HL-60/S4 (cell line): Measurements from ENCODE around the gene NEK10.
"Not testable (repeated sequence)": the region's sequence is repeated elsewhere in the genome, so short reads cannot be mapped to it uniquely, and the experiment has no call there.

ENCODE experiments used
- in situ Hi-C: fragments of 300-500 bp; cut with MboI; formaldehyde crosslinking; loops from 2 replicates; pipeline ENCODE4 v1.14.3; 2022; ENCODE audit warnings: low sequenced_read_pairs

NEK10 gene

GRCh38 chr3:27319847-27320526, 49.2 kb downstream of the NEK10 start:
- in situ Hi-C loops = no loop called here

- in situ Hi-C loops = no loop called here
Measured at GRCh38 chr3:27319304-27319703, 49.9 kb downstream of the NEK10 start.

- in situ Hi-C loops = no loop called here
Measured at GRCh38 chr3:27317096-27317495, 52.1 kb downstream of the NEK10 start.

- in situ Hi-C loops = no loop called here
Measured at GRCh38 chr3:27315003-27315402, 54.2 kb downstream of the NEK10 start.

GRCh38 chr3:27312044-27312668, 57.0 kb downstream of the NEK10 start:
- in situ Hi-C loops = no loop called here

GRCh38 chr3:27311400-27311799, 57.8 kb downstream of the NEK10 start:
- in situ Hi-C loops = no loop called here

- in situ Hi-C loops = no loop called here
Measured at GRCh38 chr3:27310688-27311087, 58.5 kb downstream of the NEK10 start.

- in situ Hi-C loops = no loop called here
Measured at GRCh38 chr3:27307566-27307965, 61.6 kb downstream of the NEK10 start.

GRCh38 chr3:27302891-27303290, 66.3 kb downstream of the NEK10 start:
- in situ Hi-C loops = no loop called here

- in situ Hi-C loops = not testable (repeated sequence)
Measured at GRCh38 chr3:27298981-27299380, 70.2 kb downstream of the NEK10 start.

GRCh38 chr3:27293939-27294338, 75.2 kb downstream of the NEK10 start:
- in situ Hi-C loops = no loop called here

GRCh38 chr3:27290760-27291159, 78.4 kb downstream of the NEK10 start:
- in situ Hi-C loops = no loop called here

GRCh38 chr3:27289769-27290413, 79.3 kb downstream of the NEK10 start:
- in situ Hi-C loops = no loop called here

- in situ Hi-C loops = no loop called here
Measured at GRCh38 chr3:27287052-27287451, 82.1 kb downstream of the NEK10 start.

GRCh38 chr3:27286467-27286866, 82.7 kb downstream of the NEK10 start:
- in situ Hi-C loops = not testable (repeated sequence)

- in situ Hi-C loops = no loop called here
Measured at GRCh38 chr3:27285668-27286067, 83.5 kb downstream of the NEK10 start.

GRCh38 chr3:27281671-27282150, 87.5 kb downstream of the NEK10 start:
- in situ Hi-C loops = no loop called here

GRCh38 chr3:27279123-27279522, 90.1 kb downstream of the NEK10 start:
- in situ Hi-C loops = no loop called here

- in situ Hi-C loops = no loop called here
Measured at GRCh38 chr3:27278383-27279055, 90.7 kb downstream of the NEK10 start.

- in situ Hi-C loops = no loop called here
Measured at GRCh38 chr3:27275441-27275990, 93.7 kb downstream of the NEK10 start.

GRCh38 chr3:27271890-27272289, 97.3 kb downstream of the NEK10 start:
- in situ Hi-C loops = no loop called here
